Measurements from ENCODE around the gene FDXR. TPM values are rescaled to one million over a fixed set of nuclear protein-coding genes. Genes with fewer than 3 reads are reported as not detected.
A peak's percentile ranks its signal among the peaks of the same experiment; 100 is the strongest.

Gene FDXR
- total and polyA plus RNA-seq, 9 of the 15 experiments (the other 6 are each of a cell fraction or from before 2014, with no cell fraction given): 0.89 to 70.7 (median 30.9) TPM

DNA sequence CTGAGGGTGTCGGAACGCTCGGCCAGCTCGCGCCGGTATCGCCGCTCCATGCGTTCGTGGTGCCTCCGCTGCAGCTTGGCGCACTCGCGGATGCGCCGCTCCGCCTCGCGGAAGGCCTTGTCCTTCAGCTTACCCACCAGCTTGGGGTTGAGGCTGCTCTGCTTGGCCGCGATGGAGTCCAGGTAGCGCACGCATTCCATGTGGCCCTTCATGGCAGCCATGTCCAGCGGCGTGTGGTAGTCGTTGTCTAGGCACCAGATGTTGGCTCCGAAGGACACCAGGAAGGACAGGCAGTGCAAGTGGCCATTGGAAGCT, 47.5 kb upstream of the FDXR start:
- no TSS peak for BruUV-seq (replicated peaks)
- intact Hi-C loops (cut with micrococcal nuclease): loop anchor here (10.0 kb wide), 1 partner anchor 85 kb away; no protein-coding TSS in a partner anchor
- WGBS (ENCODE audit: insufficient coverage, low coverage, missing lambda C conversion rate): 91% methylated on average over 19 of the region's 27 CpGs

More for the DNA sequence above, 47.5 kb upstream of the FDXR start:
- ChIA-PET CTCF (ENCODE audit: low intra/inter-chr PET ratio) (interaction anchor here (1.4 kb wide), 1 partner anchor 40 kb away, joined by 7 read pairs; no protein-coding TSS in a partner anchor), POLR2A (interaction anchor here (0.6 to 1.4 kb wide), 4 partner anchors 24 to 90 kb away, joined by 3 to 5 read pairs (median 4); partner anchors contain the start of gene FDXR)
- in situ Hi-C loops (cut with MboI): loop anchor here (5.0 kb wide), 1 partner anchor 37 kb away; no protein-coding TSS in a partner anchor
- no peak for TF ChIP-seq OTX1 (CRISPR knock-in tag; IDR thresholded peaks at IDR 0.05)
- peak; percentile 18; the same call in 1 of the 2 replicates for TF ChIP-seq ATF3 (IDR thresholded peaks at IDR 0.05)
- no peak for TF ChIP-seq ATF3 (CRISPR knock-in tag; conservative IDR thresholded peaks at IDR 0.05)
- TF ChIP-seq, protein P1, sequence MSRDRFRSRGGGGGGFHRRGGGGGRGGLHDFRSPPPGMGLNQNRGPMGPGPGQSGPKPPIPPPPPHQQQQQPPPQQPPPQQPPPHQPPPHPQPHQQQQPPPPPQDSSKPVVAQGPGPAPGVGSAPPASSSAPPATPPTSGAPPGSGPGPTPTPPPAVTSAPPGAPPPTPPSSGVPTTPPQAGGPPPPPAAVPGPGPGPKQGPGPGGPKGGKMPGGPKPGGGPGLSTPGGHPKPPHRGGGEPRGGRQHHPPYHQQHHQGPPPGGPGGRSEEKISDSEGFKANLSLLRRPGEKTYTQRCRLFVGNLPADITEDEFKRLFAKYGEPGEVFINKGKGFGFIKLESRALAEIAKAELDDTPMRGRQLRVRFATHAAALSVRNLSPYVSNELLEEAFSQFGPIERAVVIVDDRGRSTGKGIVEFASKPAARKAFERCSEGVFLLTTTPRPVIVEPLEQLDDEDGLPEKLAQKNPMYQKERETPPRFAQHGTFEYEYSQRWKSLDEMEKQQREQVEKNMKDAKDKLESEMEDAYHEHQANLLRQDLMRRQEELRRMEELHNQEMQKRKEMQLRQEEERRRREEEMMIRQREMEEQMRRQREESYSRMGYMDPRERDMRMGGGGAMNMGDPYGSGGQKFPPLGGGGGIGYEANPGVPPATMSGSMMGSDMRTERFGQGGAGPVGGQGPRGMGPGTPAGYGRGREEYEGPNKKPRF (IDR thresholded peaks at IDR 0.05; ENCODE audit: low read depth, low read length): no peak
- no peak for TF ChIP-seq MED1 (CRISPR knock-in tag; IDR thresholded peaks at IDR 0.05; ENCODE audit: borderline replicate concordance)
- TF ChIP-seq XRCC5 (IDR thresholded peaks at IDR 0.05; ENCODE audit: low read depth, low read length): no peak
- no peak for TF ChIP-seq SRSF7 (optimal IDR thresholded peaks at IDR 0.05; ENCODE audit: low read depth, low read length)
- TF ChIP-seq ZNF431 (CRISPR knock-in tag; IDR thresholded peaks at IDR 0.05): no peak
- no peak for TF ChIP-seq THAP7 (CRISPR knock-in tag; IDR thresholded peaks at IDR 0.05)
- no peak for TF ChIP-seq NR3C1 (CRISPR knock-in tag; IDR thresholded peaks at IDR 0.05)
- no peak for TF ChIP-seq CC2D1A (IDR thresholded peaks at IDR 0.05)
- TF ChIP-seq, protein P2, sequence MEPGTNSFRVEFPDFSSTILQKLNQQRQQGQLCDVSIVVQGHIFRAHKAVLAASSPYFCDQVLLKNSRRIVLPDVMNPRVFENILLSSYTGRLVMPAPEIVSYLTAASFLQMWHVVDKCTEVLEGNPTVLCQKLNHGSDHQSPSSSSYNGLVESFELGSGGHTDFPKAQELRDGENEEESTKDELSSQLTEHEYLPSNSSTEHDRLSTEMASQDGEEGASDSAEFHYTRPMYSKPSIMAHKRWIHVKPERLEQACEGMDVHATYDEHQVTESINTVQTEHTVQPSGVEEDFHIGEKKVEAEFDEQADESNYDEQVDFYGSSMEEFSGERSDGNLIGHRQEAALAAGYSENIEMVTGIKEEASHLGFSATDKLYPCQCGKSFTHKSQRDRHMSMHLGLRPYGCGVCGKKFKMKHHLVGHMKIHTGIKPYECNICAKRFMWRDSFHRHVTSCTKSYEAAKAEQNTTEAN (CRISPR knock-in tag; IDR thresholded peaks at IDR 0.05): no peak
- no peak for TF ChIP-seq HOXB6 (CRISPR knock-in tag; IDR thresholded peaks at IDR 0.05; ENCODE audit: borderline replicate concordance)
- TF ChIP-seq, protein P3, sequence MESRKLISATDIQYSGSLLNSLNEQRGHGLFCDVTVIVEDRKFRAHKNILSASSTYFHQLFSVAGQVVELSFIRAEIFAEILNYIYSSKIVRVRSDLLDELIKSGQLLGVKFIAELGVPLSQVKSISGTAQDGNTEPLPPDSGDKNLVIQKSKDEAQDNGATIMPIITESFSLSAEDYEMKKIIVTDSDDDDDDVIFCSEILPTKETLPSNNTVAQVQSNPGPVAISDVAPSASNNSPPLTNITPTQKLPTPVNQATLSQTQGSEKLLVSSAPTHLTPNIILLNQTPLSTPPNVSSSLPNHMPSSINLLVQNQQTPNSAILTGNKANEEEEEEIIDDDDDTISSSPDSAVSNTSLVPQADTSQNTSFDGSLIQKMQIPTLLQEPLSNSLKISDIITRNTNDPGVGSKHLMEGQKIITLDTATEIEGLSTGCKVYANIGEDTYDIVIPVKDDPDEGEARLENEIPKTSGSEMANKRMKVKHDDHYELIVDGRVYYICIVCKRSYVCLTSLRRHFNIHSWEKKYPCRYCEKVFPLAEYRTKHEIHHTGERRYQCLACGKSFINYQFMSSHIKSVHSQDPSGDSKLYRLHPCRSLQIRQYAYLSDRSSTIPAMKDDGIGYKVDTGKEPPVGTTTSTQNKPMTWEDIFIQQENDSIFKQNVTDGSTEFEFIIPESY (CRISPR knock-in tag; IDR thresholded peaks at IDR 0.05): peak; percentile 95
- TF ChIP-seq DDX20 (tag; IDR thresholded peaks at IDR 0.05; ENCODE audit: low read depth): no peak
- H3K9me1 ChIP-seq (ENCODE audit: control insufficient read depth, insufficient read depth, low read length): no peaks in the 10 kb centered on the region
- no peaks in the 10 kb centered on the region for H3K9me3 ChIP-seq (replicated peaks; ENCODE audit: control insufficient read depth, insufficient read depth, low read depth, low read length)
- peaks cover 18 to 67% of the 10 kb centered on the region in 2 experiments for H3K4me1 ChIP-seq (replicated peaks in 1 of 2; ENCODE audit: control insufficient read depth in 2 of 2, insufficient read depth in 2 of 2, low read length in 2 of 2)
- H3K4me2 ChIP-seq (ENCODE audit: insufficient read depth, low read length): no peak overlapping the region
- H3K79me2 ChIP-seq (ENCODE audit: control insufficient read depth, insufficient read depth, low read length): no peaks in the 10 kb centered on the region
- no peaks in the 10 kb centered on the region for H3K36me3 ChIP-seq (ENCODE audit: control insufficient read depth, insufficient read depth, low read length)
- H4K20me1 ChIP-seq (replicated peaks; ENCODE audit: control insufficient read depth, insufficient read depth, low read length): no peaks in the 10 kb centered on the region
- peaks cover 7 to 16% of the 10 kb centered on the region in 2 experiments; a peak in 4 of 5 replicates for H3K27me3 ChIP-seq (ENCODE audit: control insufficient read depth in 2 of 2, insufficient read depth in 2 of 2, low read length in 2 of 2)
- no peak overlapping the region for H3K9ac ChIP-seq (ENCODE audit: insufficient read depth in 1 of 2, low read depth in 2 of 2, low read length in 2 of 2)
- ATAC-seq (no peak), FAIRE-seq (no peak), DNase-seq (ENCODE audit: extremely low read depth in 1 of 4, low spot score in 3 of 4) (no peak)
- H3K27ac ChIP-seq (ENCODE audit: extremely low read depth, low read depth, low read length): no peak overlapping the region
- H3K4me3 ChIP-seq: no peak overlapping the region
- no peak overlapping the region for H2AFZ ChIP-seq (ENCODE audit: low read depth, low read length)
